Liver (tissue), 3 donors: Measurements from ENCODE around the gene GNG4.

Experiments used
- ATF3 ChIP-seq: IDR thresholded peaks from 2 replicates; pipeline ENCODE4 v1.6.1; 2016; ENCODE audit warnings: antibody characterized with exemption
- CTCF ChIP-seq: fragments of 150-350 bp; IDR thresholded peaks from 2 replicates; pipeline ENCODE4 v1.5.1; 2017; ENCODE audit warnings: improper control_type of control experiment, low read depth, low read length; ENCODE audit not compliant: missing input control
- EGR1 ChIP-seq, 2 donors: IDR thresholded peaks; 2 replicates each; pipeline ENCODE4 v1.6.1; 2016 to 2018; ENCODE audit warnings: antibody characterized with exemption in 2 of 2, low read depth in 2 of 2
- GABPA ChIP-seq, 2 donors: IDR thresholded peaks in 1 of 2; conservative IDR thresholded peaks in 1 of 2; 2 replicates each; pipeline ENCODE4 v1.6.1; 2016; ENCODE audit warnings: antibody characterized with exemption in 2 of 2, mild to moderate bottlenecking in 1 of 2, moderate library complexity in 1 of 2
- JUND ChIP-seq, 2 donors: IDR thresholded peaks; 2 replicates each; pipeline ENCODE4 v1.6.1; 2016; ENCODE audit warnings: antibody characterized with exemption in 2 of 2
- MAX ChIP-seq: IDR thresholded peaks from 2 replicates; pipeline ENCODE4 v1.6.1; 2016; ENCODE audit warnings: antibody characterized with exemption
- RAD21 ChIP-seq, 2 donors: IDR thresholded peaks; 2 replicates each; pipeline ENCODE4 v1.6.1; 2016; ENCODE audit warnings: antibody characterized with exemption in 2 of 2, mild to moderate bottlenecking in 2 of 2
- REST ChIP-seq: IDR thresholded peaks from 2 replicates; pipeline ENCODE4 v1.6.1; 2016; ENCODE audit warnings: antibody characterized with exemption, mild to moderate bottlenecking
- YY1 ChIP-seq: IDR thresholded peaks from 2 replicates; pipeline ENCODE4 v1.6.1; 2016; ENCODE audit warnings: antibody characterized with exemption, mild to moderate bottlenecking
- ZBTB33 ChIP-seq: IDR thresholded peaks from 2 replicates; pipeline ENCODE4 v1.6.1; 2016; ENCODE audit warnings: antibody characterized with exemption
- donor health status: healthy.
- donor health status: healthy.

- TF ChIP-seq CTCF (no peak), YY1 (no peak), JUND (IDR thresholded peaks at IDR 0.05) (no peak), ATF3 (no peak), ZBTB33 (no peak), GABPA (IDR thresholded peaks at IDR 0.05 in 1 of 2, conservative IDR thresholded peaks at IDR 0.05 in 1 of 2) (no peak), REST (no peak), MAX (no peak), RAD21 (IDR thresholded peaks at IDR 0.05) (no peak), EGR1 (IDR thresholded peaks at IDR 0.05; ENCODE audit: low read depth in 2 of 2) (no peak)
Observed at GRCh38 chr1:235657269-235657668, 7.7 kb upstream of the GNG4 start.
